ENCODE data around the gene IGF1R.
"Not testable (repeated sequence)": the region's sequence is repeated elsewhere in the genome, so short reads cannot be mapped to it uniquely, and the experiment has no call there.

Gene IGF1R

DNA sequence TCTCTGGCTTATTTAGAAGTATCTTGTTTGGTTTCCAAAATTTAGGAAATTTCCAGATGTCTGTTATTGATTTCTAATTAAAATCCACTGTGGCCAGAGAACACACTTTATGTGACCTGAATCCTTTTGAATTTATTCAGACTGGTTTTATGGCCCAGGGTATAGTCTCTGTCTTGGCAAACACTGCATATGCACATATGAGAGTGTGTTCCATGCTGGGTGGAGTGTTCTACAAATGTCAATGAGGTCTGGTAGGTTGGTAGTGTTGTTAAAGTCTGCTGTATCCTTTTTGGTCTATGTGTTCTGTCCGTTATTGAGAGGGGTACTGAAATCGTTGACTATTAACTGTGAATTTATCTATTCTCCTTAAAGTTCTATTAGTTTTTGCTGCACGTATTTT, 329.1 kb downstream of the IGF1R start:
- H3K27ac ChIP-seq: no peak overlapping the region
- no peak overlapping the region for H3K4me3 ChIP-seq

DNA sequence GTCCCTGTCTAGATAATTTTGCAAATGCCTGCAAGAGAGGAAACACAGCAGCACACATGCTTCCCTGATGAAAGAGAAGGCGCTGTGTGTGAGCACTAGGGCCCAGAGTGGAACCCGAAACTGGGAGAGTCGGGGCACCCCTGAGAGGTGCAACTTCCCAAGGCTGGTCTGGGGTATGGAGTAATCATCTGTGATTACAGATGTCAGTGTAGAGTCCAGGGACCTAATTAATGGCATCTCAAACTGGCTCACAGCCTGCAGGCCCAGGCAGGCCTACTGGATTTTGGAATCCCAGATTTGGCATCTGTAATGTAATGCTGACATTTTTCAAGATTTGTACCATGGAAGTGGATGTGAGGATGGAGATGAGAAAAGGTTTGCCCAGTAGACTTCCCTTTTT, 329.8 kb downstream of the IGF1R start:
- no peak overlapping the region for H3K4me3 ChIP-seq
- no peak overlapping the region for H3K27ac ChIP-seq

DNA sequence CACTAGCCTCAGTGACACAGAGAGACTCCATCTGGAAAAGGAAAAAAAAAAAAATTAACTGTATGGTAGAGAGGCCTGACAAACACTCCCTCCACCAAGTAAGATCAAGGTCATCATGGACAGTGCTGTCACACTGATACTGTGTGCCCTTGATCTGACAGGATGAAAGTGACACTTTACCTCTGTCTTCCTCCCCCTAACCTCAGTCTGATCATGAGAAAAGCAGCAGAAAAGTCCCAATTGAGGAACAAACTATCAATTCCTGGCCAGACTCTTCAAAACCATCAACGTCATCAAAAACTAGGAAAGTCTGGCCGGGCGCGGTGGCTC, 332.5 kb downstream of the IGF1R start:
- H3K27ac ChIP-seq: no peak overlapping the region

DNA sequence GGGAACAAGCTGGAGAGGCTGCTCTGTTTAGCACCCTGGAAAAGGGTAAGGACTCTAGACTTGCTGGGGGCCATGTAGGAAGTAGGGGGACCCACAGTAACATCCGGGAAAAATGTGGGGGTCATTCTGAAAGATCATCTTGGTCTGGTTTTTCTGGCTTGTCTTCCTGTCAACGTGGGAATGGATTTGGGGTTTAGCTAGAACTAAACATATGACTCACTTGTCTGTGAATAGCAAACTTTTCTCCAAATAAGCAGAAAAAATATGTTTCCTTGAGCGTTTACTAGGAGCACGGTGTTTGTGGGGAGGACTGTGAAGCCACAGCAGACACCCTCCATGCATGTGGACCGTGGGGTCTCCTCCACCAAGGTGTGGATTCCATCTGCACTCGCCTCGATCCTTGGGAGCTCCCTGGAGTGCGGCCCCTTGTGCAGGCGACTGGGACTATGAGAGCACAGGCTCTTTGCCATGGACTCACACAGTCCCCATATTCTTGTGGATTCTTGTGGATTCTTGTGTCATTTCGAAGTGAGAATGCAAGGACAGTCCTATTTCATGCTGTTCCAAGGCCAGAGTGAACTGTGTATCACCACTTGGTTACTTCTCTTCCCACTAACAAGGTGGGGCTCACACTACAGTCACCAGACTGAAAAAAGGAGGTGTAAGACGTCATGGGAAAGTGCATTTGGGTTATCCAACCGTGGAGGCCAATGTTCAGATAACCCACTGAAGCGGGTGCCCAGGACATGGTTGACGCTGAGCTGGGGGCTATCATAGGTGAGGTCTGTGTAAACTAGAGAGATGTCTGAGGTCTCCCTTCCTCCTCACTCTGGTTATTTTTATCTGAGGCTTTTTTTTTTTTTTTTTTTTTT, 333.7 kb downstream of the IGF1R start:
- no peak overlapping the region for H3K4me3 ChIP-seq
- H3K27ac ChIP-seq: no peak overlapping the region

More for the DNA sequence above, 332.5 kb downstream of the IGF1R start:
- H3K4me3 ChIP-seq: no peak overlapping the region

DNA sequence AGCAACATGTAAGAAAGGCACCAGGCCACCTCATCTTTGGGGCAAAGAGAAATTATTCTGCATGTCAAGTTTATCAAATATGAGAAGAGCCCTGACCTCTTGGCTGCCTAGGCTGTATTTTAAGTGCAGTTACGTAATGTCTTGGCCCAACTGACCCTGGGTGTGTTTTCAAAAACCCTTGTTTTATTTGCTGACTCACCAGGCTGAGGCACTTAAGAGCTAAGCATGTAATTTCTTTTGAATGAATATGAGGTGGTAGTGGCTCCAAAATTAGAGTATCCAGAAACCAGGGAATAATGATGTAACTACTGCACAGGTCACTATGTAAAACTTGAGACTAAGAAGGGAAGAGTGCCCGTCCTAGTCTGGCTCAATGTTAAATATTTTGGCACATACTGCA, 335.0 kb downstream of the IGF1R start:
- Histone ChIP-seq H3K4me3 (no peak overlapping the region), H3K27ac (no peak overlapping the region)

DNA sequence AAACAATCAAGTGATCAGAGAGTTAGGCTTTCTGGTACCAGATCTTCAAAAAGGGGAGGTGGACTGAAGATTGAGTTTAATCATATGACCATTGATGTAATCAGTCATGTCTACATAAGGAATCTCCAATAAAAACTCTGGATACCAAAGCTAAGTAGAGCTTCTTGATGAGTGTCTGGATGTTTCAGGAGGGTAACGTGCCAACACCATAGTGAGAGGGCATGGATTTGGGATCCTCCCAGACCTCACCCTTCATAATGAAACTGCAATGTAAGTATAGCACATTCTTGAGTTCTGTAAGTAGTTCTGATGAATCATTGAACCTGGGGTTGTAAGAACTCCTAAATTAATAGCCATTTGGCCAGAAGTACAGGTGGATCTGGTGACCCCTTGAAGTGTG, 337.9 kb downstream of the IGF1R start:
- H3K27ac ChIP-seq: no peak overlapping the region
- H3K4me3 ChIP-seq: no peak overlapping the region

DNA sequence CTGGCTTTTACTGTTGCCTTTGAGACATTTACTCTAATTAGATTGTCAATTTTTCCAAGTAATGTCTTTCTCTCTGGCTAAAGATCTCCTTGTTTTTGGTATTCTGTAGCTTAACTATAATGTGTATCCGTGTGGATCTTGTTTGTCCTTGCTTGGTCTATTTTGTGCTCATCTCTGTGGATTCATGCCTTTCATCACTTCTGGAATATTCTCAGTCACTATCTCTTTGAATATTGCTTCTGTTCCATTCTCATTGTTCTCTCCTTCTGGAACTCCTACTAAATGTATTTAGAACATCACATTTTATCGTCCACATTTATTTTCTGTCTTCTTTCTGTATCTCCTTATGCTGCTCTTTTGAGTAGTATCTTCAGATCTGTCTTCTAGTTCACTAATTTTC, 346.6 kb downstream of the IGF1R start:
- H3K4me3 ChIP-seq: no peak overlapping the region

DNA sequence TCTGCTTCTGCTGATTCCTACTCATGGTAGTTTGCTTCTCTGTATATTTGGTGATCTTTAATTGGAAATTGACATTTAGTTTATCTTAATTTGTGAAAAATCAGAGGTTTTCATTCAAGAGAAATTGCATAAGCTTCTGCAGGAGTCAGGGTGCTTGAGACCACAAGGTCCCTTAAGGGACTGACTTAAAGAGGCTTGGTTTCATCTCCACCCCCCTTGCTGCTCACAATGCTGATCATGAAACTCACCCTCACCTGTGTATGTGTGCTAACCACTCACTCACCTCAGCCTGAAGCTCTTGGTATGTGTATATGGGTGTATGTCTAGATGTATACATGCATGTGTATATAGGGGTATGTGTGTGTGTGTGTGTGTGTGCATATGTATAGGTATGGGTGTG, 347.8 kb downstream of the IGF1R start:
- H3K27ac ChIP-seq: no peak overlapping the region
- no peak overlapping the region for H3K4me3 ChIP-seq

More for the DNA sequence above, 346.6 kb downstream of the IGF1R start:
- H3K27ac ChIP-seq: no peak overlapping the region

DNA sequence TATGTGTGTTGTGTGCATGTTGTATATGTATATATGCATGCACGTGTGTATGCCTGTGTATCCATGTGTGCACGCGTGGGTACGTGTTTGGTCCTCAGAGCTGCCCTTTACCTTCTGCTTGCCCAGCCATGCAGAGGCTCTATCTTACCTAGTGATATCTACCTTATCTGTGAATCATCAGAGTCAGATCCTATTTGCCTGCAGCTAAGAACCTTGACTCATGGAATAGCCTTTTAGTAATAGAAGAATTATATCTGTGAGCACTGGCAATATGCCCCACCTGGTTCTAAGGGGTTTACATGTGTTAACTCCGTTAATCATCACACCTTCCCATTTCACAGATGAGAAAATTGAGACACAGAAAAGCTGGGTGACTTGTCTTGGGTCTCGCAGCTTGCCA, 348.3 kb downstream of the IGF1R start:
- no peak overlapping the region for H3K4me3 ChIP-seq
- no peak overlapping the region for H3K27ac ChIP-seq

DNA sequence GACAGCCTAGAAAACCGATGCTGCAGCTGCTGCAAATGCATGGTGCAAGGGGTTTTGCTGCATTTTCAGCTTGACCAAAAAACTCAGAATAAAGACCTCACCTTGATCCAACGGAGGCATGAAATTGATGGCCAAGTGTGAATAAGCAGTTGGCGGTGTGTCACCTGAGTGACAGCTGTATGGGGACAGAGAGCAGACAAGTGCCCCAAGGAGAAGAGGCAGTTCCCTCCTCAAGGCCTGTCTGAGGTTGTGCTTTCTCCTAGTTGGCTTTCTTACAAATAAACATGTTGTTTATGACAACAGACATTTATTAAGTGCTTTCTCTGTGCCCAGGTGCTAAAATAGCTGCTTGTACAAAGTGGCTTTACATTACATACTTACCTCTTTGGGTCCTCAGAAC, 349.0 kb downstream of the IGF1R start:
- Histone ChIP-seq H3K27ac (no peak overlapping the region), H3K4me3 (no peak overlapping the region)

DNA sequence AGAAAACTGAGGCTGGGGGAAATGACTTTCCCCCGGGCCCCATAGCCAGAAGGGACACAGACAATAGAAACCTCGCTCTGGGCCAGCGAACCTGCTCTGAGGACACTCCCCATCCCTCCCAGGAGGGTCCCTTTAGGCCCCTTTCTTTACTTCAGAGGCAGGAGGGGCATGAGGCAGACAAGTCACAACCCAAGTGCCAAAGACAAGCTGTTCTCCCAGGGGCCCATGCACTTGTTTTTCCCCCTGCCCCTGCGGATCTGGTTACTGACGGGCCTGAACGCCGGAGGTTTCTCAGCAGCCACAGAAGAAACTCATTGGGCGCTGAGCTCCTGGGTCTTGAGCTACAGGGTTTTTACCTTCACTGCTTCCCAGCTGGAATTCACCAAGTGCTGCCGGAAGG, 349.4 kb downstream of the IGF1R start:
- H3K4me3 ChIP-seq: no peak overlapping the region
- H3K27ac ChIP-seq: no peak overlapping the region

DNA sequence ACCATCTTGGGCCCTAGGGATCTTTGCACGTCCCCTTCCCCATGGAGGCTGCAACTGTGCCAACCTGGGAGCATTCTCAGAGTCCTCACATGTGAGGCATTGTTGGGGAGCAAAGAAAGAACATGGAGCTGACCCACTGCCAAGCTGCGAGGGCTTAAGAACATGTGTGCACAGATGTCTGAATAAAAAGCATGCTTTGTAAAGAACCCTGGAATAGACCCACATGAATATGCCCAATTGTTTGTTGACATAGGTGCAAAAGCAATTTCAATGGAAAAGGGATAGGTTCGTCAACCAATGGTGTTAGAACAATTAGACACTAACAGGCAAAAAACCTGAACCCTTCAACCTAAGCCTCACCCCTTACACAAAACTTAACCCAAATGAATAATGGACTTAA, 349.9 kb downstream of the IGF1R start:
- no peak overlapping the region for H3K4me3 ChIP-seq
- H3K27ac ChIP-seq: no peak overlapping the region

DNA sequence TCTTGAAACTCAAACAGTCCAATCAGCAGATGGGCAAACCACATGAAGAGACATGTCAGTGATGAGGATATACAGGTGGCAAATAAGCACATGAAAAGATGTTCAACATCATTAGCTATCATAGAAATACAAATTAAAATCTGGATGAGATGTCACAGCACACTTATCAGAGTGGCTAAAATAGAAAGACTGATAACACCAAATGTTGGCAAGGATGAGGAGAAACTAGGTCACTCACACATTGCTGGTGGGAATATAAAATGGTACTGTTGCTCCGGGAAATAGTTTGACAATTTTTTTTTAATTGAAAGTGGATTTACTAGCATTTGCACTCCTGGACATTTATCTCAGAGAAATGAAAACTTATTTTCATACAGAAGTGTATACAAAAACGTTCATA, 350.9 kb downstream of the IGF1R start:
- Histone ChIP-seq H3K4me3 (no peak overlapping the region), H3K27ac (no peak overlapping the region)

DNA sequence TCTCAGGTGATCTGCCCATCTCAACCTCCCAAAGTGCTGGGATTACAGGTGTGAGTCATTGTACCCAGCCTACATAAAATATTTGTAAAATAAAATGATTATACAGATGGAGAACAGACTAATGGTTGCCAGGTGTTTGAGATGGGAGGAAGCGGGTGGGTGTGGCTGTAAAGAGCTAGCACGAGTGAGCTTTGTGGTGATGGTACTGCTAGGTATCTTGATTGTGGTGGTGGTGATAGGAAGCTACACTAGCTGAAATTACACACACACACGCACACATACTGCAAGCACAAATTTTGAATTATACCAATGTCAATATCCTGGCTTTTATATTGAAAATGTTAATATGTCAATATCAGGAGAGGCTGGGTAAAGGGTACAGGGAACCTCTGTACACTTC, 353.9 kb downstream of the IGF1R start:
- no peak overlapping the region for H3K4me3 ChIP-seq
- no peak overlapping the region for H3K27ac ChIP-seq

DNA sequence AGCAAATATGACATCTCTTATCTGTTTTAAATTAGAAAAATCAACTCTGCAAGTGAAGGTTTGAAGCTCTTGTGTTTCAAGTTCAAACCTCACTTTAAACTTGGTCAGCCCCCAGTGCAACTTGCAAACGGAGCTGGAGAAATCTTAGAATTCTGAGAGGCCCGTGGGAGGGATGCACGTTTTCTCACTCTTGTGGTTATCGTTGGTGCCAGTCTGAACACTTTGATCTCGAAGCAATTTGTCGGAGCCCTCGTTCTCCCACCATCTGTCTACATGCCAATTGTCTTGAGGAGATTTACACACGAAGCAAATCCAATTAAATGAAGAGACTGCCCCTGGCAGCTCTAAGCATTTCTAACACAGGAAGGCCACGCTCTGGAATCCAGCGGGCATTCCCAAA, 355.0 kb downstream of the IGF1R start:
- H3K27ac ChIP-seq, H3K4me3 ChIP-seq: not testable (repeated sequence)

DNA sequence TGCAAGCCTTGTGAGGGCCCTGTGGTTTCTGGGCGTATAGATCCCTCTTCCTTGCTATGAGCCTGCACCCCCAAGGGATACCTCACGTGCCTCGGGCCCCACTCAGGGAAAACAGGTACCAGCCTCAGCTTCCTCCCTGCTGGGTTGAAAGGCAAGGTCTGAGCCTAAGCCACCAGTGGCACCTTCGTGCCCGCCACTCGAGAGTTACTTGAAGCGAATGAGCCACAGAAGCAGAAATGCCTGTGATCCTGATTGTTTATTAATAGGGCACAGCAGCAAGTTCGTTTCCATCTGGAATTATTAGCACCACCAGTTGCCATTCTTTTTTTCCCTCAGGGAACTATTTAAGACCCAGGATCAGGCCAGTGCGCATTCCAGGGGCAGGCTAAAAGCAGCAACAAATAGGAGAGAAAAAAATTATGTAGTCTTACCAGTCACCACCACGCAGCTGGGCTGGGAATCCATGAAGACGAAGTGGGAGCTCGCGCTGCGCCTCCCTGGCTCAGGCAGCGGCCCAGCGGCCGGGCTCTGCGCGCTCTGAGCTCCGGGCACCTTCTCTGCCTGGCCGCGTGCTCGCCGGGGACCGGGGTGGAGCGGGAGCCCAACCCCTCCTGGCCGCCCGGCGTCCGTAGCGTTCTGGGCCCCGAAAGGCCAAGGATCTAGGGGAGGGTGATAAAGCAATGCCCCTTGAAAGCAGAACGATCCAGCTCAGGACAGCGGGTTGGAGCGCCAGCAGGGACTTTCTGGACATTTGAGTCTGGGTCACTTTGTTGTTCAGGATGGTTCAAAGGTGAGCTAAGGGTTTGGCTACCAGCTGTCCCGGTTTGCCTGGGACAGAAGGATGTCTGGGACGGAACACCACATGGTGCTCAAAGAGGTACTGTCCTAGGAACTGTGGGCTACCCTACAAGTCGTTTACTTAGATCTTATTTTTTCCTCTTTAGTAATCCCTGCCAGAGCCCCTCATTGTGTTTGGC, 356.9 kb downstream of the IGF1R start:
- not testable (repeated sequence) for H3K4me3 ChIP-seq, H3K27ac ChIP-seq

DNA sequence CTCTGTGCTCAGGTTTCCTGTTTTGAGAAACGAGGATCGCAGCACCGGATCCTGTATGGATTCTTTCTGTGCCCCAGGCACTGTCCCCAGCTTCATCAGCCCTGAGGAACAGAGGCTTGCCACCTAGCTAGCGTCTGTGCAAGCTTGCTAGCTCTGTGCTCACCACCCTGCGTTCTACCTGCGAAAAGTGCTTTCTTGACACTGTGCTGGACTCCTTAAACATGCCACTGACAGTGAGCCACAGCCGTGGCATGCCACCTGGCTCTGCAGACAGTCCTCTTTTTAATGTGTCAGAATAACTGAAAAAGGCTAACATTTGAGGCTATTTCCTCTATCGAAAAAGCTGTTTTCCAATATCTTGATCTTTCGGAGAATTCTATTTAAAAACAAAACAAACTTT, 357.8 kb downstream of the IGF1R start:
- Histone ChIP-seq H3K27ac (no peak overlapping the region), H3K4me3 (no peak overlapping the region)

DNA sequence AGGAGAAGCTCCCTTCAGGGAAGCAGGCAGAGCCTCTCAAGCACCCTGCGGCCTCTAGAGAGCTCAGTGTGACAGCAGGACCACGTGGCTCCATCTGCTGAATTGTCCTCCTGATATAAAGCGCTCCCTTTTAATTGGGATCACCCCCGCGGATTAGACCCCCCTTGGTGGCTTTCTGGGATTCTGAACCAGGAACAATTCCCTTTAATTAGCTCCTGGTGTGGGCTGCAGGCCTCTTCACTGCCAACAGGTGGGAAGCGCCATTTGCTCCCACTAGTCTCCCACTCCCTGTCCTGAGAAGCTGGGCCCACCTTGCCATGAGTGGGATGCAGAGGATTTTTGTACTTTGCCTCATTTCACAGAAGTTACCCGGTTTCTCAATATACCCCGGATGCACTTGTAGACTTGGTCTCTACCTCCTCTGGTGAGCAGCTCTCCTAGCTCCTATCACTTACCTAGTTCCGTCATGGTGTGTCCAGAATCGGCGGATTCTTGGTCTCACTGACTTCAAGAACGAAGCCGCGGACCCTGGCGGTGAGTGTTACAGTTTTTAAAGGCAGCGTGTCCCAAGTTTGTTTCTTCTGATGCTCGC, 358.7 kb downstream of the IGF1R start:
- Histone ChIP-seq H3K27ac (no peak overlapping the region), H3K4me3 (no peak overlapping the region)

DNA sequence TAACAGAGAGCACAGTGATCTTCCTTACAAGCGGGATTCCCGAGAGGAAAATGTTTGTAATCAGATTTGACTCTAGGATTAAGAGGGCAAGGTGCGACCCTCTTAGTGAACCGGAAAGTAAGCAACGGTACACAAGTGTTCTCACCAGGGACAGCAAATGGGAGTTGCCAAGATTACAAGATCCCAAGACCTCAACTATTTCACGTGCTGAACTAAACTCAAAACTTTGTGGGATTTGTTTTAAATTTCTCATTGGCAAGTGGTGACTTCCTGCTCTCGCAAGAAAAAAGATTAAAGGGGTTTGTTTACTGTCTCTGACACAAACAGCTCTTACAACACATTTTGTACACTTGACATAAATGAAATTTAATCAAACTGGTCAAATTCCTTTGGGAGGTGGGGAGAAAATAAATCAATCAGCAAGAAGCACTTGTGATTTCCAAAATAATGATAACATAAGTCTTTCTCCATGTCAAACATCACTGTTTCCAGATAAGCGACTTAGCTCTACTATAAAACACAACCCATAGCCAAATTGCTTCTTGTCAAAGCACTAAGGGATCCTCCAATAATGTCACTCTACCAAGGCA, 361.5 kb downstream of the IGF1R start:
- Histone ChIP-seq H3K27ac (no peak overlapping the region), H3K4me3 (no peak overlapping the region)

DNA sequence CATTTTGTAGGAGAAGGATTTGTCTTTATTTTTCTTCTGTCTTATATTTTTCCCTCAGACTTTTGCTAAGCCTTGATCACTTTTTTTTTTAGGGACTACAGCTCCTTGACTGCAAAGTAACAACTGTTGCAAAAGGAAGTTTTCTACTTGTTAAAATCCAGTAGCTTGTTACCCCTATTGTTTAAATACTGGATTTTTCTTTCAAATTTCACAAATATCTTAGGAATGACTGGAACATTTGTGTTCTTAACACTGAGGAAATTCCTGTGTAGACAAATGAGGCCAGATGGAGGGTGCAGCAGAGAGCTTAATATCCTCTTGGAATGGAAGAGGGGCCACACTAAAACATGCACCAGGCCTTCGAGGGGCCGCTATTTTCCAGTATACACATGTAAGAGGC, 362.4 kb downstream of the IGF1R start:
- no peak overlapping the region for H3K4me3 ChIP-seq
- no peak overlapping the region for H3K27ac ChIP-seq
